ENCODE data around the gene IFNGR2. TPM values are rescaled to one million over a fixed set of nuclear protein-coding genes. Genes with fewer than 3 reads are reported as not detected.

IFNGR2 gene, protein sequence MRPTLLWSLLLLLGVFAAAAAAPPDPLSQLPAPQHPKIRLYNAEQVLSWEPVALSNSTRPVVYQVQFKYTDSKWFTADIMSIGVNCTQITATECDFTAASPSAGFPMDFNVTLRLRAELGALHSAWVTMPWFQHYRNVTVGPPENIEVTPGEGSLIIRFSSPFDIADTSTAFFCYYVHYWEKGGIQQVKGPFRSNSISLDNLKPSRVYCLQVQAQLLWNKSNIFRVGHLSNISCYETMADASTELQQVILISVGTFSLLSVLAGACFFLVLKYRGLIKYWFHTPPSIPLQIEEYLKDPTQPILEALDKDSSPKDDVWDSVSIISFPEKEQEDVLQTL
- total RNA-seq = 83.5 TPM
- long read RNA-seq, transcript IFNGR2-201 (7 exons, 2,221 nt) = major isoform, 192 of 250 reads
- long read RNA-seq, transcript IFNGR2-202 (8 exons, 1,742 nt) = minor isoform, 12 of 250 reads
- long read RNA-seq, partial matches to known transcripts = 13 of 250 reads
- long read RNA-seq, other reads (novel, unspliced or antisense) = 29 of 250 reads

GRCh38 chr21:33403128-33403785 lies at the start of gene IFNGR2:
TSS of gene IFNGR2 (plus strand) at chr21:33403413. CDS start at chr21:33403544, 131 bp downstream.
- peak; percentile 68 for DNase-seq
- intact Hi-C loops (cut with DNase I) = no loop called here
- H3K4me1 ChIP-seq = peaks cover 29% of the 10 kb centered on the region
- H3K4me3 ChIP-seq = peak within 1 kb of the TSS; percentile 89
- peak; percentile 64 to 77 for ATAC-seq
- no peak for TF ChIP-seq CTCF (IDR thresholded peaks at IDR 0.05)
- H3K27ac ChIP-seq = peak within 1 kb of the TSS; percentile 96
- H3K9me3 ChIP-seq = no peaks in the 10 kb centered on the region
- H3K36me3 ChIP-seq = peaks cover 3% of the 10 kb centered on the region
- H3K27me3 ChIP-seq (ENCODE audit: low read depth) = no peaks in the 10 kb centered on the region

GRCh38 chr21:33355355-33355754 lies 47.9 kb upstream of the IFNGR2 start:
- Histone ChIP-seq H3K27ac (no peak overlapping the region), H3K36me3 (peaks cover 76% of the 10 kb centered on the region)

GRCh38 chr21:33355996-33356395 lies 47.2 kb upstream of the IFNGR2 start:
- peaks cover 70% of the 10 kb centered on the region for H3K36me3 ChIP-seq
- no peak for TF ChIP-seq CTCF (IDR thresholded peaks at IDR 0.05)
- peaks cover 13% of the 10 kb centered on the region for H3K4me1 ChIP-seq
- ATAC-seq = no peak
- no peak overlapping the region for H3K27ac ChIP-seq
- intact Hi-C loops (cut with DNase I) = no loop called here
- no peaks in the 10 kb centered on the region for H3K27me3 ChIP-seq (ENCODE audit: low read depth)
- DNase-seq = no peak
- no peaks in the 10 kb centered on the region for H3K9me3 ChIP-seq
- H3K4me3 ChIP-seq = no peak overlapping the region

More at GRCh38 chr21:33355355-33355754, 47.9 kb upstream of the IFNGR2 start:
- H3K9me3 ChIP-seq = no peaks in the 10 kb centered on the region
- TF ChIP-seq CTCF (IDR thresholded peaks at IDR 0.05) = no peak
- no peak for DNase-seq
- no peak for ATAC-seq
- peaks cover 6% of the 10 kb centered on the region for H3K4me1 ChIP-seq
- no peak overlapping the region for H3K4me3 ChIP-seq
- intact Hi-C loops (cut with DNase I) = no loop called here
- no peaks in the 10 kb centered on the region for H3K27me3 ChIP-seq (ENCODE audit: low read depth)

DNA sequence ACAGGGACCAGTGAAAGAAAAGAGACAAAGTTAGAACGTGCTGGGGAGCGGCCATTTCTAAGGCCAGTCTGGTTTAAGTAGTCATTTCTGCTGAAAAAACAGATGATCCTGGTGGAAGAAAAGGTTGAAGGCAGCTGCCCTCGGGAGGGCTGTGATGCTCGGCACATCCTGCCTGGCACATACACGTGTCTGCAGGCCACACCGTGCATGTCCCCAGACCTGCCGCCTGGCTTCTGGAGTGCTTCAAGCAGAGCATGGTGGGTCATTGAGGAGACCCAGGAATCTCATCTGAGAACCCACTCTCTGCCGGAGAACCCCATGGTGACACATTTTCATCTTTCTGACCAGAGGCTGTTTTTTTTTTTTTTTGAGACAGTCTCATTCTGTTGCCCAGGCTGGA lies 46.0 kb upstream of the IFNGR2 start:
- TF ChIP-seq CTCF (IDR thresholded peaks at IDR 0.05) = no peak
- Histone ChIP-seq H3K27ac (no peak overlapping the region), H3K27me3 (ENCODE audit: low read depth) (no peaks in the 10 kb centered on the region), H3K4me1 (peaks cover 25% of the 10 kb centered on the region), H3K9me3 (no peaks in the 10 kb centered on the region), H3K4me3 (no peak overlapping the region), H3K36me3 (peaks cover 58% of the 10 kb centered on the region)
- no peak for ATAC-seq
- no peak for DNase-seq
- intact Hi-C loops (cut with DNase I) = no loop called here

DNA sequence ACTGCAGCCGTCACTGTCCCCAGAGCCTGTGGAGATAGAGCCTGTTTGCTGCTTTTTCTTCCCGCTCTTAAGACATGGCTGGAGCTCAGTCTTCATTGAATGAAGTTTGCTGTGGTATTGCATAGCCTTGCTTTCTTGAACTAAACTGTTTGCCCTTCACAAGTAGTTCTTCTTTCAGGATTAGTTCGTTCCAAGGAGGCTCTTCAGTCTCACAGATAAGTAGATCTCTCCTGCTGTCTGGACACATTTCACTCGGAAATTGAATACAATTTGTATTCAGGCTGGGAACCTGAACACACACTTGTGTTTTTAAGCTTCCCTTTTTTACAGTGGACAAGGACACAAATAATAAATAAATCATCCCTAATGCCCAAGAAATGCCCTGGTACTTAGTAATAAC lies 43.8 kb upstream of the IFNGR2 start:
- H3K36me3 ChIP-seq = peaks cover 37% of the 10 kb centered on the region
- H3K9me3 ChIP-seq = no peaks in the 10 kb centered on the region
- ATAC-seq (no peak), DNase-seq (no peak)
- no peak overlapping the region for H3K4me3 ChIP-seq
- no peaks in the 10 kb centered on the region for H3K27me3 ChIP-seq (ENCODE audit: low read depth)
- intact Hi-C loops (cut with DNase I) = no loop called here
- no peak for TF ChIP-seq CTCF (IDR thresholded peaks at IDR 0.05)
- H3K4me1 ChIP-seq = peaks cover 29% of the 10 kb centered on the region
- H3K27ac ChIP-seq = no peak overlapping the region

Data from lower lobe of right lung (tissue), 2 donors.